Thymus (tissue), 11 donors: Measurements from ENCODE around the gene KIF26A. TPM values are rescaled to one million over a fixed set of nuclear protein-coding genes. Genes with fewer than 3 reads are reported as not detected.

Experiments
- DNase-seq, 9 donors: peaks; one replicate each; pipeline ENCODE4 v3.0.0-alpha.2; 2013; ENCODE audit warnings: low spot score in 9 of 9, low read depth in 6 of 9, missing footprints in 1 of 9
- H3K27ac ChIP-seq, 2 donors: one replicate each; pipeline ENCODE4 v1.5.1; 2013; ENCODE audit warnings: control low read depth in 1 of 2, low read depth in 1 of 2, low read length in 1 of 2, mild to moderate bottlenecking in 1 of 2, moderate library complexity in 1 of 2
- H3K27me3 ChIP-seq, 2 donors: one replicate each; pipeline ENCODE4 v1.5.1; 2013; ENCODE audit warnings: low read length in 1 of 2; ENCODE audit not compliant: control insufficient read depth in 2 of 2, insufficient read depth in 1 of 2
- H3K36me3 ChIP-seq, 2 donors: one replicate each; pipeline ENCODE4 v1.5.1; 2013; ENCODE audit warnings: low read length in 1 of 2, mild to moderate bottlenecking in 1 of 2, moderate library complexity in 1 of 2; ENCODE audit not compliant: control insufficient read depth in 2 of 2, insufficient read depth in 2 of 2
- H3K4me1 ChIP-seq, 2 donors: one replicate each; pipeline ENCODE4 v1.5.1; 2013; ENCODE audit warnings: low read length in 2 of 2; ENCODE audit not compliant: control insufficient read depth in 2 of 2, insufficient read depth in 2 of 2
- H3K4me3 ChIP-seq, 2 donors: one replicate each; pipeline ENCODE4 v1.5.1; 2013; ENCODE audit warnings: low read length in 2 of 2, control low read depth in 1 of 2, mild to moderate bottlenecking in 1 of 2
- H3K9me3 ChIP-seq, 2 donors: one replicate each; pipeline ENCODE4 v1.5.1; 2013; ENCODE audit warnings: low read length in 1 of 2, mild to moderate bottlenecking in 1 of 2; ENCODE audit not compliant: control insufficient read depth in 2 of 2, insufficient read depth in 1 of 2
- WGBS: extraction: QIAGEN DNeasy Blood & Tissue Kit; methylation state at CpG from one replicate; pipeline ENCODE4 v1.1.7; 2013; 5-methylcytosine and 5-hydroxymethylcytosine counted together
- polyA plus RNA-seq: library from polyadenylated mRNA; stranded (reverse); fragments of 200-250 nt; gene quantifications from one replicate; pipeline ENCODE4 v1.2.3, GENCODE V29; 2013
- total RNA-seq: library from RNA; stranded (reverse); fragments of 120-200 nt; gene quantifications from one replicate; pipeline ENCODE4 v1.2.4, GENCODE V29; 2013
- donor health status: healthy.

The KIF26A gene
- total and polyA plus RNA-seq, 2 donors = 1.7 TPM

DNA sequence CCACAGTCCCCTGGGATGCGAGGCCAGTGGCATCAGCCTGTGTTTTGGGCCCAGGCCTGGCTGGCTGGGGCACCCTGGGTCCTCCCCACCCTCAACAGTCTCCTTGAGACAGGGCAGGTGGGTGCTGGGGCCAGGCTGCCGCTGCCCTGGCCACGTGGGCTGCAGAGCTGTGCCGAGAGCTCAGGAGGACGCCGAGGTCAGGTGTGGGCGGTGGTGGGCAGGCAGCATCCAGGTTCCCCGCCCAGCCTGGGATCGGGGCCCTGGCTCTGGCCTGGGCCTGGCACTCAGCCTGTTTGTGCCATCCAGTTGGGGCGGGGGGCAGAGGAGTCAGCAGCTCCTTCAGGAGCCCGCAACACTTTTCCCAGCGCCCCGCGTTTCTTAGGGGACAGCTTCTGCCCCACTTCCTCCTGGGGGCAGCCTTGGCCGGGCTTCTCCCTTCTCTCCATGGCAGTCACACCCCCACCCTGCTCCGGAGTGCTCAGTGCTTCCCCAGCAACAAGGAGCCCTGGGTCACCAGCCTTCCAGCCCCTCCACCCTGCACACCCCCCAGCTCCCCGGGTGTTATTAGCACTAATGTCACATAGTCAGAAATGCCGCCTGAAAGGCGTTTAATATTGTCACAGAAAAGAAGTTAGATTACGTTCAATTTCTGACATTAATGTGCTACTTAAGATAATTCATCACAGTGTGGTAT lies 30.8 kb downstream of the KIF26A start:
- DNase-seq = no peak

DNA sequence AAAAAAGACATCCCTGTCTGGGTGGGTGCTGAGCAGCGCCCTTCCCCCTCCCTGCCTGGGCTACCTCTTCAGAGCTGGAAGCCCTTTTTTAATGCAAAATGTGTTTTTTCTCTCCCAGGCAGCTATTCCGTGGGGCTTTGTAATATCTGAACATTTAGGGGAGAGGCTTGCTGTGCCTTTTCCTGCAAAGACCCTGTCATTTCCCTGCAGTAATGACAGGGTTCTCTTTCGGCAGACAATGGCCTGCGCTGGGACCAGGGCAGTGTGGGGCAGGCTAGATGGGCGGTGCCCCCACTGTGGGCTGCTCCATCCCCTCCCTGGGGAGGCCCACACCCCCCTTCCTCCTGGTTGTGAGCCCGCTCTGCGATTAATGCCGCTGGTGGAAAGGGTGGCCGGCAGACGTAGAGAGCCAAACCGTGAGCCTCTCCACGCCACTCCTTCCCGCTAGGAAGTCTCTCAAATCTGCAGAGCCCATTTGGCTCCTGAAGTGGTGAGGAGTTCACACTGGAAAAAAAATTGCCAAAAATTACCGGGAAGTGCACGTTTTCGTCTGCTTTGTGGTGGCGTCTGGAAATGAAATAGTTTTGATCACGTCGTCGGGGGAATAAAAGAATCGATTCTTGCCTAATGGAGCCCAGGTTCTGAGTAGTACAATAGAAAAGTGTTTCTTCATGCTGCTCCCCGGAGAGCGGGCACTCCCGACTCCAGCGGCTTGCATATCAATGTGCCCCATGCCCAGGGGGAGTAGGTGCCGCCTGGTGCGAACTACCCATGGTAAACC lies 31.5 kb downstream of the KIF26A start:
- no peak overlapping the region for H3K27ac ChIP-seq
- H3K4me1 ChIP-seq = no peaks in the 10 kb centered on the region
- no peaks in the 10 kb centered on the region for H3K9me3 ChIP-seq
- WGBS = 88% methylated on average over 27 of the region's 27 CpGs
- DNase-seq = no peak
- H3K4me3 ChIP-seq = no peak overlapping the region
- H3K36me3 ChIP-seq = no peaks in the 10 kb centered on the region
- H3K27me3 ChIP-seq = no peaks in the 10 kb centered on the region

More for the DNA sequence above, 30.8 kb downstream of the KIF26A start:
- Histone ChIP-seq H3K27ac (no peak overlapping the region), H3K4me3 (no peak overlapping the region), H3K27me3 (no peaks in the 10 kb centered on the region), H3K4me1 (no peaks in the 10 kb centered on the region), H3K36me3 (no peaks in the 10 kb centered on the region), H3K9me3 (peaks cover 0 to 1% of the 10 kb centered on the region in 2 donors)
- WGBS = 81% methylated on average over 20 of the region's 20 CpGs

DNA sequence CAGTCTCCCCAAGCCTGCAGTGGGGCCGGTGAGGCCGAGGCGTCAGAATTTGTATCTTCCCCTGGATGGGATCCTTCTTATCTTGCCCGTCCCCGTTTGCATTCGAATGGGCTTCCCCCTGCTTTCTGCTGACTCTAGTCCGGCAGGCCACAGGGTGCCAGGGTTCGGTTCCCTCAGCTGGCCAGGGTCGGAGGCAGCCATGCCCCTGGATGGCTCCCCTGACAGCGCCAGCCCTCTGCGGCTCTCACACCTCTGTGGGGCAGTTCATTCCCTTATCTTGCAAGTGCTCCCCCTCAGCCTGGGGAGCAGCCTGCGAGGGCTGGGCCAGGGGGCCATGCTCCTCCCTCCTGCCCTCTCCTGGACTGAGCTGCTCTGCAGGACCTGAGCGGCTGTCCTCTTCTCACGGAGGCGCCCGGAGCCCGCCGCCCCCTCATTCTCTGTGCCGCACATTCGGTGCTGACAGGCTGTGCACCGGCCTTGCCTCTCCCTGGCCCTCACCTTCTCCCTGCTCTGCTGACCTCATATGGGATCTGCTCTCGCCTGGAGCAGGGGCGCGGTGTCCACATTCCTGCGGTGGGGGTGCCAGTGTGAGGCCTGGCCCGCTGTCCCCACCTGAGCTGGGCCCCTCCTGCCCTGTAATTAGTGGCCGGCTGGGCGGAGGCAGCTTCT lies 32.8 kb downstream of the KIF26A start:
- no peak overlapping the region for H3K27ac ChIP-seq
- 91% methylated on average over 28 of the region's 28 CpGs for WGBS
- no peaks in the 10 kb centered on the region for H3K9me3 ChIP-seq
- H3K27me3 ChIP-seq = no peaks in the 10 kb centered on the region
- no peaks in the 10 kb centered on the region for H3K4me1 ChIP-seq
- no peak overlapping the region for H3K4me3 ChIP-seq
- H3K36me3 ChIP-seq = no peaks in the 10 kb centered on the region
- DNase-seq = no peak

DNA sequence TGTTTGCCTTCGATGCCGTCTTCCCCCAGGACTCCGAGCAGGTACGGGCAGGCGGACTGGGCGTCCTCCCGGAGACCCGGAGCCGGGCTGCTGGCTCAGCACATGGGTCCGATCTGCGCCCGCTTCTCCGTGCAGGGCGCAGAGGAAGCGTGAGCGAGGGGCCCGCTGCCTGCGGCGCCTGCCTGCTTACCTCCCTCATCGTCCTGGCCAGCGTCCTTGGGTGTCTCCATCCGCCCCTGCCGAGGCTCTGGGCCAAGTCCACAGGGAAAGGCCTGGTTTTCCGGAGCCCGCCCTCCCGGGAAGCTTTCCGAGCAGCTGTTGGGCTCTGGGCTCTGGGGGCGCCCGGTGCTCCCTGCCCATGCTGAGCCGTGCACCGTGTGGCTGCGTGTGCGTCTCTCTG lies 33.5 kb downstream of the KIF26A start:
- 92% methylated on average over 33 of the region's 33 CpGs for WGBS
- no peak for DNase-seq
- Histone ChIP-seq H3K4me1 (no peaks in the 10 kb centered on the region), H3K9me3 (no peaks in the 10 kb centered on the region), H3K36me3 (no peaks in the 10 kb centered on the region), H3K4me3 (no peak overlapping the region), H3K27ac (no peak overlapping the region), H3K27me3 (no peaks in the 10 kb centered on the region)

DNA sequence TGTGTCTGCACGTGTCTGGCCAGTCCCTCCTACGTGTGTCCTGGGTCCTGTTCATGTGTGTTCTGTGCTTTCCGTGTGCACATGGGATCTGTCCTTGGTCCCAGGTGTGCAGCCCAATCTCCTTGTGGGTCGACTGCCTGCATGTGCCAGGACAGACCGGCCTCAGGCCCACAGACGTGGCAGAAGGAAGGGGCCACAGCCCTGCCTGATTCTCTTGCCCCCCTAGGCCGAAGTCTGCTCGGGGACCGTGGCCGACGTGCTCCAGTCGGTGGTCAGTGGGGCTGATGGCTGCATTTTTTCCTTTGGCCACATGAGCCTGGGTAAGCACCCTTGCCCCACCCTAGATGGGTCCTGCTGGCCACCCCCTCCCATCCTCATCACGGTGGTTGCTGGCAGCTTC lies 34.0 kb downstream of the KIF26A start:
- no peak for DNase-seq
- H3K27me3 ChIP-seq = no peaks in the 10 kb centered on the region
- no peak overlapping the region for H3K27ac ChIP-seq
- no peaks in the 10 kb centered on the region for H3K9me3 ChIP-seq
- WGBS = 96% methylated on average over 13 of the region's 13 CpGs
- H3K4me3 ChIP-seq = no peak overlapping the region
- H3K36me3 ChIP-seq = no peaks in the 10 kb centered on the region
- no peaks in the 10 kb centered on the region for H3K4me1 ChIP-seq

DNA sequence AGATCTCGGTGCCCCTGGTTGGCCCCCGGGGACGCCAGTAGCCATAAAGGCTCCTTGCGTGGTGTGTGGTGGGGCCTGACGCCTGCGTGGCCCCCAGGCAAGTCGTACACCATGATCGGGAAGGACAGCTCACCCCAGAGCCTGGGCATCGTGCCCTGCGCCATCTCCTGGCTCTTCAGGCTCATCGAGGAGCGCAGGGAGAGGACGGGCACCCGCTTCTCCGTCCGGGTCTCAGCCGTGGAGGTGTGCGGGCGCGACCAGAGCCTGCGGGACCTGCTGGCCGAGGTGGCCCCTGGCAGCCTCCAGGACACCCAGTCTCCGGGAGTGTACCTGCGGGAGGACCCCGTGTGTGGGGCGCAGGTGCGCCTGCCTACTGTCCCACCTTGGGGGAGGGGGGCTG lies 34.5 kb downstream of the KIF26A start:
- no peaks in the 10 kb centered on the region for H3K9me3 ChIP-seq
- no peaks in the 10 kb centered on the region for H3K4me1 ChIP-seq
- H3K4me3 ChIP-seq = no peak overlapping the region
- H3K27ac ChIP-seq = no peak overlapping the region
- no peaks in the 10 kb centered on the region for H3K36me3 ChIP-seq
- 96% methylated on average over 27 of the region's 27 CpGs for WGBS
- H3K27me3 ChIP-seq = no peaks in the 10 kb centered on the region
- no peak for DNase-seq

DNA sequence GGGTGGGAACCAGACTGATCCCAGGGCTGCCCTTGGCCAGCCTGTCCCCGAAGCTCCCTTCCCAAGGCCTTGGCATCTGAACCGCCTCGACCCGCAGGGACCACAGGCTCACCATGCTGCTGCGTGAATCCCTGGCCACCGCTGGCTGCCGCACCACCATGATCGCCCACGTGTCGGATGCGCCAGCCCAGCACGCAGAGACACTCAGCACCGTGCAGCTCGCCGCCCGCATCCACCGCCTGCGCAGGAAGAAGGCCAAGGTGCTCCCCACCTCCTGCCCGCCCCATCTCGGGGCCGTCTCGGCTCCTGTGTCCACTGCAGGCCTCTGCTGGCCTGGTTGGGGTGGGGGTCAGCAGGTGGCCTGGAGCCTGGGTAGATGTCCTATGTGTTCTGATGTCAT lies 35.7 kb downstream of the KIF26A start:
- no peak for DNase-seq
- no peaks in the 10 kb centered on the region for H3K9me3 ChIP-seq
- no peaks in the 10 kb centered on the region for H3K36me3 ChIP-seq
- WGBS = 98% methylated on average over 22 of the region's 22 CpGs
- no peak overlapping the region for H3K4me3 ChIP-seq
- H3K27me3 ChIP-seq = no peaks in the 10 kb centered on the region
- H3K27ac ChIP-seq = no peak overlapping the region
- H3K4me1 ChIP-seq = no peaks in the 10 kb centered on the region

DNA sequence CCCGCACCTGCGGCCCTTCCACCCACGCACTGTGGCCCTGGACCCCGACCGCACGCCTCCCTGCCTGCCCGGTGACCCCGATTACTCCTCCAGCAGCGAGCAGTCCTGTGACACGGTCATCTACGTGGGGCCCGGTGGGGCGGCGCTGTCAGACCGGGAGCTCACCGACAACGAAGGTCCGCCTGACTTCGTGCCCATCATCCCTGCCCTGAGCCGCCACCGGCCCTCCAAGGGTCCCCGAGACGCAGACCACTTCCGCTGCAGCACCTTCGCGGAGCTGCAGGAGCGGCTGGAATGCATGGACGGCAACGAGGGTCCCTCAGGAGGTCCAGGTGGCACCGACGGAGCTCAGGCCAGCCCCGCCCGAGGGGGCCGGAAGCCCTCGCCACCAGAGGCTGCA lies 36.7 kb downstream of the KIF26A start:
- Histone ChIP-seq H3K27ac (no peak overlapping the region), H3K9me3 (no peaks in the 10 kb centered on the region), H3K27me3 (no peaks in the 10 kb centered on the region), H3K36me3 (no peaks in the 10 kb centered on the region), H3K4me1 (no peaks in the 10 kb centered on the region), H3K4me3 (no peak overlapping the region)
- DNase-seq = no peak
- WGBS = 97% methylated on average over 35 of the region's 35 CpGs

DNA sequence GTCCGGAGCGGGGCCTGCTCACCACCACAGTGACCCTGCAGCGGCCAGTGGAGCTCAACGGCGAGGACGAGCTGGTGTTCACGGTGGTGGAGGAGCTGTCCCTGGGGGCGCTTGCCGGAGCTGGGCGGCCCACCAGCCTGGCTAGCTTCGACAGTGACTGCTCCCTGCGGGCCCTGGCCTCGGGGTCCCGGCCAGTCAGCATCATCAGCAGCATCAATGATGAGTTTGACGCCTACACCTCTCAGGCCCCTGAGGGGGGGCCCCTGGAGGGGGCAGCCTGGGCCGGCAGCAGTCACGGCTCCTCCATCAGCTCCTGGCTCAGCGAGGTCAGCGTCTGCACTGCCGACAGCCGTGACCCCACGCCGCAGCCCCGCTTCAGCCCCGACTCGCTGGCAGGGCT lies 37.4 kb downstream of the KIF26A start:
- Histone ChIP-seq H3K36me3 (no peaks in the 10 kb centered on the region), H3K27me3 (no peaks in the 10 kb centered on the region), H3K9me3 (no peaks in the 10 kb centered on the region), H3K27ac (no peak overlapping the region), H3K4me1 (no peaks in the 10 kb centered on the region), H3K4me3 (no peak overlapping the region)
- WGBS = 97% methylated on average over 26 of the region's 26 CpGs
- no peak for DNase-seq
